Measurements from ENCODE around the gene ATRNL1.
A peak's percentile ranks its signal among the peaks of the same experiment; 100 is the strongest.

GRCh38 chr10:115844591-115844990 lies 751.4 kb downstream of the ATRNL1 start:
- TF ChIP-seq POLR2AphosphoS5 (IDR thresholded peaks at IDR 0.05), result peak; percentile 97
- TF ChIP-seq EZH2 (IDR thresholded peaks at IDR 0.05; ENCODE audit: borderline replicate concordance, insufficient read depth, low read length, poor library complexity, severe bottlenecking), result no peak
- TF ChIP-seq CTCF (IDR thresholded peaks at IDR 0.05; ENCODE audit: poor library complexity, severe bottlenecking), result no peak
- TF ChIP-seq MXI1 (conservative IDR thresholded peaks at IDR 0.05; ENCODE audit: poor library complexity, severe bottlenecking), result no peak
- TF ChIP-seq, protein P1, sequence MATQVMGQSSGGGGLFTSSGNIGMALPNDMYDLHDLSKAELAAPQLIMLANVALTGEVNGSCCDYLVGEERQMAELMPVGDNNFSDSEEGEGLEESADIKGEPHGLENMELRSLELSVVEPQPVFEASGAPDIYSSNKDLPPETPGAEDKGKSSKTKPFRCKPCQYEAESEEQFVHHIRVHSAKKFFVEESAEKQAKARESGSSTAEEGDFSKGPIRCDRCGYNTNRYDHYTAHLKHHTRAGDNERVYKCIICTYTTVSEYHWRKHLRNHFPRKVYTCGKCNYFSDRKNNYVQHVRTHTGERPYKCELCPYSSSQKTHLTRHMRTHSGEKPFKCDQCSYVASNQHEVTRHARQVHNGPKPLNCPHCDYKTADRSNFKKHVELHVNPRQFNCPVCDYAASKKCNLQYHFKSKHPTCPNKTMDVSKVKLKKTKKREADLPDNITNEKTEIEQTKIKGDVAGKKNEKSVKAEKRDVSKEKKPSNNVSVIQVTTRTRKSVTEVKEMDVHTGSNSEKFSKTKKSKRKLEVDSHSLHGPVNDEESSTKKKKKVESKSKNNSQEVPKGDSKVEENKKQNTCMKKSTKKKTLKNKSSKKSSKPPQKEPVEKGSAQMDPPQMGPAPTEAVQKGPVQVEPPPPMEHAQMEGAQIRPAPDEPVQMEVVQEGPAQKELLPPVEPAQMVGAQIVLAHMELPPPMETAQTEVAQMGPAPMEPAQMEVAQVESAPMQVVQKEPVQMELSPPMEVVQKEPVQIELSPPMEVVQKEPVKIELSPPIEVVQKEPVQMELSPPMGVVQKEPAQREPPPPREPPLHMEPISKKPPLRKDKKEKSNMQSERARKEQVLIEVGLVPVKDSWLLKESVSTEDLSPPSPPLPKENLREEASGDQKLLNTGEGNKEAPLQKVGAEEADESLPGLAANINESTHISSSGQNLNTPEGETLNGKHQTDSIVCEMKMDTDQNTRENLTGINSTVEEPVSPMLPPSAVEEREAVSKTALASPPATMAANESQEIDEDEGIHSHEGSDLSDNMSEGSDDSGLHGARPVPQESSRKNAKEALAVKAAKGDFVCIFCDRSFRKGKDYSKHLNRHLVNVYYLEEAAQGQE (IDR thresholded peaks at IDR 0.05; ENCODE audit: borderline replicate concordance), result peak; percentile 67
- peak; percentile 82 for TF ChIP-seq EP300 (conservative IDR thresholded peaks at IDR 0.05; ENCODE audit: poor library complexity, severe bottlenecking)
- TF ChIP-seq RAD21 (conservative IDR thresholded peaks at IDR 0.05), result no peak
- TF ChIP-seq TAF1 (IDR thresholded peaks at IDR 0.05; ENCODE audit: low read depth), result no peak
